H1 (cell line): ENCODE results near the gene ZNF500.

Experiments used
- EP300 ChIP-seq, 2 experiments: IDR thresholded peaks; 1 replicate in 1 of 2; 2 replicates in 1 of 2; pipeline ENCODE4 v1.6.1; 2011 to 2012; ENCODE audit warnings: low read depth in 2 of 2, low read length in 2 of 2, mild to moderate bottlenecking in 2 of 2, borderline replicate concordance in 1 of 2, inconsistent platforms in 1 of 2, moderate library complexity in 1 of 2
- EZH2 ChIP-seq: fragments of 200-600 bp; sonication (generic); IDR thresholded peaks from 2 replicates; pipeline ENCODE4 v1.7.1; 2012; ENCODE audit warnings: low read depth, mild to moderate bottlenecking, moderate library complexity, low read length, inconsistent platforms; ENCODE audit not compliant: severe bottlenecking
- MAX ChIP-seq: IDR thresholded peaks from 2 replicates; pipeline ENCODE4 v1.6.1; 2012; ENCODE audit warnings: inconsistent platforms
- NANOG ChIP-seq: IDR thresholded peaks from 2 replicates; pipeline ENCODE4 v1.6.1; 2011; ENCODE audit warnings: low read length, low read depth, mild to moderate bottlenecking, inconsistent platforms; ENCODE audit not compliant: insufficient read depth, poor library complexity, severe bottlenecking
- POLR2A ChIP-seq, 2 experiments: IDR thresholded peaks; 1 replicate in 1 of 2; 2 replicates in 1 of 2; pipeline ENCODE4 v1.6.1; 2011; ENCODE audit warnings: low read depth in 2 of 2, low read length in 2 of 2, mild to moderate bottlenecking in 2 of 2; ENCODE audit errors: control extremely low read depth in 1 of 2
- POLR2AphosphoS5 ChIP-seq: IDR thresholded peaks from 2 replicates; pipeline ENCODE4 v1.6.1; 2011; ENCODE audit warnings: low read depth, low read length
- POU5F1 ChIP-seq: IDR thresholded peaks from 2 replicates; pipeline ENCODE4 v1.6.1; 2011; ENCODE audit warnings: low read depth, mild to moderate bottlenecking, low read length, moderate library complexity
- RAD21 ChIP-seq, 2 experiments: IDR thresholded peaks in 1 of 2; conservative IDR thresholded peaks in 1 of 2; 2 replicates each; pipeline ENCODE4 v1.6.1; 2011; ENCODE audit warnings: low read depth in 2 of 2, low read length in 2 of 2, improper control_type of control experiment in 1 of 2, inconsistent platforms in 1 of 2, mild to moderate bottlenecking in 1 of 2, moderate library complexity in 1 of 2
- RFX5 ChIP-seq: IDR thresholded peaks from 2 replicates; pipeline ENCODE4 v1.6.1; 2011; ENCODE audit warnings: low read depth, low read length, improper control_type of control experiment, borderline replicate concordance
- TAF1 ChIP-seq: IDR thresholded peaks from 2 replicates; pipeline ENCODE4 v1.6.1; 2011; ENCODE audit warnings: mild to moderate bottlenecking, low read depth, low read length
- TBP ChIP-seq: IDR thresholded peaks from 2 replicates; pipeline ENCODE4 v1.6.1; 2011; ENCODE audit warnings: low read depth, low read length, improper control_type of control experiment
- ZNF274 ChIP-seq: IDR thresholded peaks from 2 replicates; pipeline ENCODE4 v1.7.0; 2012; ENCODE audit warnings: low read length, borderline replicate concordance; ENCODE audit errors: extremely low read depth
- TF ChIP-seq, protein P1 (sequence below), 3 experiments: IDR thresholded peaks; 1 replicate in 2 of 3; 2 replicates in 1 of 3; pipeline versions ENCODE4 v1.5.1 to v1.6.1; 2011; ENCODE audit warnings: low read length in 3 of 3, mild to moderate bottlenecking in 3 of 3, inconsistent platforms in 2 of 3, low read depth in 1 of 3, moderate library complexity in 1 of 3; ENCODE audit not compliant: insufficient read depth in 1 of 3; ENCODE audit errors: control extremely low read depth in 1 of 3

DNA sequence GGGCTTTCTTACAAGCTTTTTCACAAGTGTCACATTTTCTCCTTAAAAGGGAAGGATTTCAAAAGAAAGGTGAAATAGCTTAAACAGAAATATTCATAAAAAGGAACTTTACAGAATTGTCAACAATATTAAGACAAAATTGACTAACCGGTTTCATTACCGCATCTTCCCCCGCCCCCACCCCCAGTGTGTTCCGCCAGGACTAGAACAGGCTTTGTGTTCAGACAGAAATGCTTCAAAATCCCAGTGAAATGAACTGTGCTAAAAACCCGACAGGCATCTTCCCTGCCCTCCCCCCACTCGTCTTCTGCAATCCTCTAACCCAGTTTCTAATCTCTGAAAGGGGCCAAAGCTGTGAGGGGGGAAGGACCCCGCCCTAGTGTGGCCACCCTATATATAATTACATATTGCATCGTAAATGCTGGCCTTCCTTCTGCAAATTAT, 36.5 kb upstream of the ZNF500 start:
- TF ChIP-seq RFX5 (no peak), EP300 (IDR thresholded peaks at IDR 0.05; ENCODE audit: borderline replicate concordance in 1 of 2, low read depth in 2 of 2, low read length in 2 of 2) (no peak), POLR2A (IDR thresholded peaks at IDR 0.05; ENCODE audit: control extremely low read depth in 1 of 2, low read depth in 2 of 2, low read length in 2 of 2) (no peak), POU5F1 (no peak), TAF1 (no peak), MAX (no peak), NANOG (no peak), TBP (no peak), RAD21 (IDR thresholded peaks at IDR 0.05 in 1 of 2, conservative IDR thresholded peaks at IDR 0.05 in 1 of 2; ENCODE audit: low read depth in 2 of 2, low read length in 2 of 2) (no peak), EZH2 (no peak), ZNF274 (no peak), POLR2AphosphoS5 (no peak)
- TF ChIP-seq, protein P1, sequence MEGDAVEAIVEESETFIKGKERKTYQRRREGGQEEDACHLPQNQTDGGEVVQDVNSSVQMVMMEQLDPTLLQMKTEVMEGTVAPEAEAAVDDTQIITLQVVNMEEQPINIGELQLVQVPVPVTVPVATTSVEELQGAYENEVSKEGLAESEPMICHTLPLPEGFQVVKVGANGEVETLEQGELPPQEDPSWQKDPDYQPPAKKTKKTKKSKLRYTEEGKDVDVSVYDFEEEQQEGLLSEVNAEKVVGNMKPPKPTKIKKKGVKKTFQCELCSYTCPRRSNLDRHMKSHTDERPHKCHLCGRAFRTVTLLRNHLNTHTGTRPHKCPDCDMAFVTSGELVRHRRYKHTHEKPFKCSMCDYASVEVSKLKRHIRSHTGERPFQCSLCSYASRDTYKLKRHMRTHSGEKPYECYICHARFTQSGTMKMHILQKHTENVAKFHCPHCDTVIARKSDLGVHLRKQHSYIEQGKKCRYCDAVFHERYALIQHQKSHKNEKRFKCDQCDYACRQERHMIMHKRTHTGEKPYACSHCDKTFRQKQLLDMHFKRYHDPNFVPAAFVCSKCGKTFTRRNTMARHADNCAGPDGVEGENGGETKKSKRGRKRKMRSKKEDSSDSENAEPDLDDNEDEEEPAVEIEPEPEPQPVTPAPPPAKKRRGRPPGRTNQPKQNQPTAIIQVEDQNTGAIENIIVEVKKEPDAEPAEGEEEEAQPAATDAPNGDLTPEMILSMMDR (IDR thresholded peaks at IDR 0.05; ENCODE audit: control extremely low read depth in 1 of 3, insufficient read depth in 1 of 3, low read depth in 1 of 3, low read length in 3 of 3) = no peak
